Mucosa of descending colon (tissue), 3 donors: Measurements from ENCODE around the gene ADAM17. TPM values are rescaled to one million over a fixed set of nuclear protein-coding genes. Genes with fewer than 3 reads are reported as not detected.

ENCODE experiments used
- ATAC-seq: fragments of 200-7000 bp; cut with Tn5 transposase; one replicate; pipeline ENCODE4 v1.9.1; 2020; ENCODE audit warnings: mild to moderate bottlenecking, moderate library complexity
- DNase-seq, 3 donors: peaks; one replicate each; pipeline ENCODE4 v3.0.0-alpha.2; 2020
- H3K36me3 ChIP-seq: fragments of 200-600 bp; one replicate; pipeline ENCODE4 v1.8.0; 2021; ENCODE audit warnings: low read depth, mild to moderate bottlenecking
- H3K4me1 ChIP-seq: fragments of 200-600 bp; one replicate; pipeline ENCODE4 v1.8.0; 2021; ENCODE audit warnings: low read depth, mild to moderate bottlenecking
- H3K4me3 ChIP-seq: fragments of 200-600 bp; one replicate; pipeline ENCODE4 v1.8.0; 2021; ENCODE audit warnings: mild to moderate bottlenecking
- H3K9me3 ChIP-seq: fragments of 200-600 bp; one replicate; pipeline ENCODE4 v1.8.0; 2021; ENCODE audit warnings: mild to moderate bottlenecking
- CTCF ChIP-seq: fragments of 200-600 bp; IDR thresholded peaks from one replicate; pipeline ENCODE4 v1.8.0; 2022; ENCODE audit warnings: antibody characterized with exemption, mild to moderate bottlenecking
- intact Hi-C, 2 donors: fragments of 100-400 bp; cut with DNase I in 1 of 2; cut with micrococcal nuclease in 1 of 2; formaldehyde crosslinking; loops; one replicate each; pipeline versions ENCODE4 v1.11.0 to v1.11.1; 2022; cut with DNase I, micrococcal nuclease
- total RNA-seq, 3 donors: library from RNA; stranded (reverse); fragmentation: NEBNext Ultra II Directional in 2 of 3; extraction: Animal tissue kit (Norgen Biotek cat#: 25700) in 2 of 3; gene quantifications; one replicate each; pipeline versions ENCODE4 v1.2.1 to v1.2.4, GENCODE V29; 2021 to 2023
- donor health status: DM: no; HTN: no; CAD: no; lungs with moderate emphysema.
- donor health status: DM: no; HTN: no; CAD: no.
- donor health status: DM: no; HTN: yes; CAD: no.

ADAM17 gene
- total RNA-seq, 3 donors from 2014 or later = 20.9 to 22.8 (median 21.0) TPM

GRCh38 chr2:9484533-9484932, 71.1 kb downstream of the ADAM17 start:
- no peak for ATAC-seq
- TF ChIP-seq CTCF = no peak
- H3K4me3 ChIP-seq = no peak overlapping the region
- H3K4me1 ChIP-seq = no peaks in the 10 kb centered on the region
- DNase-seq = no peak
- peaks cover 10% of the 10 kb centered on the region for H3K36me3 ChIP-seq
- no peaks in the 10 kb centered on the region for H3K9me3 ChIP-seq
- intact Hi-C loops = no loop called here

- ATAC-seq = no peak
- no peak for DNase-seq
- Histone ChIP-seq H3K4me1 (no peaks in the 10 kb centered on the region), H3K36me3 (peaks cover 10% of the 10 kb centered on the region), H3K4me3 (no peak overlapping the region), H3K9me3 (no peaks in the 10 kb centered on the region)
- TF ChIP-seq CTCF = no peak
- intact Hi-C loops = no loop called here
Measured at GRCh38 chr2:9483107-9483506, 72.5 kb downstream of the ADAM17 start.

GRCh38 chr2:9480157-9480556, 75.5 kb downstream of the ADAM17 start:
- Histone ChIP-seq H3K4me3 (no peak overlapping the region), H3K4me1 (peaks cover 10% of the 10 kb centered on the region), H3K36me3 (peaks cover 10% of the 10 kb centered on the region), H3K9me3 (no peaks in the 10 kb centered on the region)
- no peak for DNase-seq
- intact Hi-C loops = no loop called here
- no peak for ATAC-seq
- TF ChIP-seq CTCF = no peak

- H3K4me3 ChIP-seq = no peak overlapping the region
- no peaks in the 10 kb centered on the region for H3K9me3 ChIP-seq
- intact Hi-C loops = no loop called here
- ATAC-seq (no peak), DNase-seq (no peak)
- peaks cover 16% of the 10 kb centered on the region for H3K4me1 ChIP-seq
- no peak for TF ChIP-seq CTCF
- H3K36me3 ChIP-seq = peaks cover under 1% of the 10 kb centered on the region
Measured at GRCh38 chr2:9478526-9478925, 77.1 kb downstream of the ADAM17 start.

- intact Hi-C loops = no loop called here
- Histone ChIP-seq H3K4me3 (no peak overlapping the region), H3K9me3 (no peaks in the 10 kb centered on the region), H3K4me1 (peaks cover 19% of the 10 kb centered on the region), H3K36me3 (no peaks in the 10 kb centered on the region)
- ATAC-seq (no peak), DNase-seq (no peak)
- no peak for TF ChIP-seq CTCF
Measured at GRCh38 chr2:9477914-9478313, 77.7 kb downstream of the ADAM17 start.
